Adipocyte (in vitro differentiated cells): ENCODE data around the gene UNC93A.

ENCODE experiments used
- DNase-seq: peaks from one replicate; pipeline ENCODE4 v3.0.0-alpha.2; 2015; ENCODE audit warnings: low read depth
- H3K27me3 ChIP-seq: replicated peaks from 2 replicates; pipeline ENCODE4 v1.7.0; 2013; ENCODE audit warnings: mild to moderate bottlenecking, low read length, moderate library complexity; ENCODE audit not compliant: control insufficient read depth, insufficient read depth
- H3K36me3 ChIP-seq: 2 replicates; pipeline ENCODE4 v1.7.0; 2013; ENCODE audit warnings: low read length, mild to moderate bottlenecking, moderate library complexity; ENCODE audit not compliant: control insufficient read depth, insufficient read depth, severe bottlenecking
- H3K4me1 ChIP-seq: 2 replicates; pipeline ENCODE4 v1.7.0; 2013; ENCODE audit warnings: mild to moderate bottlenecking, low read length, moderate library complexity; ENCODE audit not compliant: control insufficient read depth, insufficient read depth
- H3K4me3 ChIP-seq: 2 replicates; pipeline ENCODE4 v1.7.0; 2013; ENCODE audit warnings: mild to moderate bottlenecking, low read length, moderate library complexity
- H3K9ac ChIP-seq: 2 replicates; pipeline ENCODE4 v1.7.0; 2013; ENCODE audit warnings: mild to moderate bottlenecking, low read length, moderate library complexity
- H3K9me3 ChIP-seq: 2 replicates; pipeline ENCODE4 v1.7.0; 2013; ENCODE audit warnings: mild to moderate bottlenecking, low read length, moderate library complexity; ENCODE audit not compliant: control insufficient read depth

UNC93A gene

GRCh38 chr6:167296902-167297301, 5.8 kb downstream of the UNC93A start:
- peaks cover 4% of the 10 kb centered on the region for H3K9me3 ChIP-seq
- no peaks in the 10 kb centered on the region for H3K4me1 ChIP-seq
- H3K27me3 ChIP-seq = peaks cover 28% of the 10 kb centered on the region
- H3K9ac ChIP-seq = no peak overlapping the region
- H3K36me3 ChIP-seq = no peaks in the 10 kb centered on the region
- DNase-seq = no peak
- no peak overlapping the region for H3K4me3 ChIP-seq

GRCh38 chr6:167298127-167298526, 7.0 kb downstream of the UNC93A start:
- Histone ChIP-seq H3K4me3 (no peak overlapping the region), H3K27me3 (peaks cover 26% of the 10 kb centered on the region), H3K4me1 (no peaks in the 10 kb centered on the region), H3K9me3 (peaks cover 4% of the 10 kb centered on the region), H3K36me3 (no peaks in the 10 kb centered on the region), H3K9ac (no peak overlapping the region)
- DNase-seq = no peak

- peaks cover 26% of the 10 kb centered on the region for H3K27me3 ChIP-seq
- no peak overlapping the region for H3K4me3 ChIP-seq
- H3K9ac ChIP-seq = no peak overlapping the region
- H3K9me3 ChIP-seq = peaks cover 4% of the 10 kb centered on the region
- H3K4me1 ChIP-seq = no peaks in the 10 kb centered on the region
- no peaks in the 10 kb centered on the region for H3K36me3 ChIP-seq
- DNase-seq = no peak
These were observed 8.7 kb downstream of the UNC93A start for GRCh38 chr6:167299641-167300308.

GRCh38 chr6:167300902-167301777, 10.0 kb downstream of the UNC93A start:
- Histone ChIP-seq H3K27me3 (peaks cover 23% of the 10 kb centered on the region), H3K9ac (no peak overlapping the region), H3K4me1 (no peaks in the 10 kb centered on the region), H3K9me3 (peaks cover 4% of the 10 kb centered on the region), H3K4me3 (no peak overlapping the region), H3K36me3 (no peaks in the 10 kb centered on the region)
- DNase-seq = no peak

GRCh38 chr6:167302074-167302473, 11.0 kb downstream of the UNC93A start:
- Histone ChIP-seq H3K4me1 (no peaks in the 10 kb centered on the region), H3K9ac (no peak overlapping the region), H3K4me3 (no peak overlapping the region), H3K9me3 (peaks cover 4% of the 10 kb centered on the region), H3K27me3 (peaks cover 14% of the 10 kb centered on the region), H3K36me3 (no peaks in the 10 kb centered on the region)
- no peak for DNase-seq

- Histone ChIP-seq H3K9me3 (peaks cover 2% of the 10 kb centered on the region), H3K36me3 (no peaks in the 10 kb centered on the region), H3K9ac (no peak overlapping the region), H3K4me1 (no peaks in the 10 kb centered on the region), H3K27me3 (peaks cover 8% of the 10 kb centered on the region), H3K4me3 (no peak overlapping the region)
- no peak for DNase-seq
These were observed 11.7 kb downstream of the UNC93A start for GRCh38 chr6:167302796-167303195.

- DNase-seq = no peak
- no peaks in the 10 kb centered on the region for H3K36me3 ChIP-seq
These were observed 12.8 kb downstream of the UNC93A start for GRCh38 chr6:167303675-167304625.

GRCh38 chr6:167304912-167305311, 13.8 kb downstream of the UNC93A start:
- Histone ChIP-seq H3K27me3 (peaks cover 5% of the 10 kb centered on the region), H3K36me3 (no peaks in the 10 kb centered on the region), H3K4me1 (no peaks in the 10 kb centered on the region), H3K9me3 (no peaks in the 10 kb centered on the region), H3K9ac (no peak overlapping the region), H3K4me3 (no peak overlapping the region)
- no peak for DNase-seq

More at GRCh38 chr6:167303675-167304625, 12.8 kb downstream of the UNC93A start:
- Histone ChIP-seq H3K27me3 (peaks cover 5% of the 10 kb centered on the region), H3K9ac (no peak overlapping the region), H3K9me3 (no peaks in the 10 kb centered on the region), H3K4me1 (no peaks in the 10 kb centered on the region), H3K4me3 (no peak overlapping the region)

GRCh38 chr6:167305796-167306195, 14.7 kb downstream of the UNC93A start:
- Histone ChIP-seq H3K9ac (no peak overlapping the region), H3K36me3 (no peaks in the 10 kb centered on the region), H3K4me3 (no peak overlapping the region), H3K27me3 (peaks cover 5% of the 10 kb centered on the region), H3K9me3 (no peaks in the 10 kb centered on the region), H3K4me1 (no peaks in the 10 kb centered on the region)
- no peak for DNase-seq

GRCh38 chr6:167306401-167306998, 15.4 kb downstream of the UNC93A start:
- Histone ChIP-seq H3K9ac (no peak overlapping the region), H3K9me3 (no peaks in the 10 kb centered on the region), H3K4me3 (no peak overlapping the region), H3K27me3 (peaks cover 5% of the 10 kb centered on the region), H3K4me1 (no peaks in the 10 kb centered on the region), H3K36me3 (no peaks in the 10 kb centered on the region)
- no peak for DNase-seq
